Thyroid gland (tissue), 4 donors: ENCODE measurements around the gene CEMIP2.

ENCODE experiments used
- CTCF ChIP-seq, 6 experiments: fragments of 200-600 bp in 3 of 6; fragments of 450-650 bp in 3 of 6; sonication (generic) in 3 of 6; IDR thresholded peaks; one replicate each; pipeline ENCODE4 v1.5.1; 2016 to 2019; ENCODE audit warnings: antibody characterized with exemption in 6 of 6, mild to moderate bottlenecking in 2 of 6, inconsistent platforms in 1 of 6, moderate library complexity in 1 of 6
- POLR2A ChIP-seq, 2 donors: fragments of 450-650 bp; IDR thresholded peaks; one replicate each; pipeline ENCODE4 v1.6.1; 2017; ENCODE audit warnings: antibody characterized with exemption in 2 of 2, mild to moderate bottlenecking in 2 of 2, moderate library complexity in 1 of 2

GRCh38 chr9:71726723-71727122 is 41.6 kb downstream of the CEMIP2 start:
- TF ChIP-seq CTCF (IDR thresholded peaks at IDR 0.05) (no peak), POLR2A (IDR thresholded peaks at IDR 0.05) (no peak)
